WTC11 (cell line): ENCODE measurements around the gene PMEPA1. TPM values are rescaled to one million over a fixed set of nuclear protein-coding genes. Genes with fewer than 3 reads are reported as not detected.

Experiments
- ATAC-seq: fragments of 200-7000 bp; cut with Tn5 transposase; 2 replicates; pipeline ENCODE4 v1.10.0; 2021; ENCODE audit warnings: mild to moderate bottlenecking, moderate library complexity
- CTCF ChIA-PET: fragments of 300-600 bp; sonication (Branson Sonifier 250); formaldehyde crosslinking; loops from one replicate; lab custom pipeline; 2021; ENCODE audit warnings: antibody characterized with exemption; lab: Charles Lee
- POLR2A ChIA-PET: fragments of 350-600 bp; sonication (Branson Sonifier 250); formaldehyde crosslinking; loops from one replicate; lab custom pipeline; 2021; ENCODE audit warnings: antibody characterized with exemption; lab: Charles Lee
- DNase-seq: peaks from one replicate; pipeline ENCODE4 v3.0.0; 2021; ENCODE audit warnings: low spot score
- H3K27ac Mint-ChIP-seq: 2 replicates; pipeline ENCODE4 v1.8.0; 2021; ENCODE audit warnings: mixed read lengths
- H3K27me3 Mint-ChIP-seq: 2 replicates; pipeline ENCODE4 v1.8.0; 2021; ENCODE audit warnings: low read depth, mild to moderate bottlenecking, moderate library complexity, mixed read lengths
- H3K36me3 Mint-ChIP-seq: 2 replicates; pipeline ENCODE4 v1.8.0; 2021; ENCODE audit warnings: mixed read lengths
- H3K4me1 Mint-ChIP-seq: 2 replicates; pipeline ENCODE4 v1.8.0; 2022; ENCODE audit warnings: mixed read lengths
- H3K4me3 Mint-ChIP-seq: 2 replicates; pipeline ENCODE4 v1.8.0; 2021; ENCODE audit warnings: mild to moderate bottlenecking, moderate library complexity, mixed read lengths
- H3K9me3 Mint-ChIP-seq: 2 replicates; pipeline ENCODE4 v1.8.0; 2021; ENCODE audit warnings: mixed read lengths
- CREB1 ChIP-seq: sonication (generic); formaldehyde crosslinking; IDR thresholded peaks from 2 replicates; pipeline ENCODE4 v1.8.0; 2023; ENCODE audit warnings: mild to moderate bottlenecking, missing genetic modification reagents
- ESRRA ChIP-seq: sonication (generic); formaldehyde crosslinking; IDR thresholded peaks from 2 replicates; pipeline ENCODE4 v1.8.1; 2022; ENCODE audit warnings: mild to moderate bottlenecking, missing genetic modification reagents, borderline replicate concordance
- JUN ChIP-seq: sonication (generic); formaldehyde crosslinking; IDR thresholded peaks from 2 replicates; pipeline ENCODE4 v1.8.0; 2023; ENCODE audit warnings: mild to moderate bottlenecking, missing genetic modification reagents
- MLX ChIP-seq: sonication (generic); formaldehyde crosslinking; IDR thresholded peaks from 2 replicates; pipeline ENCODE4 v1.8.1; 2023; ENCODE audit warnings: mild to moderate bottlenecking, missing genetic modification reagents, moderate library complexity
- NFE2L1 ChIP-seq: sonication (generic); formaldehyde crosslinking; IDR thresholded peaks from 2 replicates; pipeline ENCODE4 v1.8.1; 2023; ENCODE audit warnings: missing genetic modification reagents
- PRRX2 ChIP-seq: fragments of 250-450 bp; sonication (Bioruptor Pico); IDR thresholded peaks from 2 replicates; pipeline ENCODE4 v1.8.0; 2021; ENCODE audit warnings: mild to moderate bottlenecking
- TCF7 ChIP-seq: sonication (generic); formaldehyde crosslinking; IDR thresholded peaks from 2 replicates; pipeline ENCODE4 v1.8.0; 2022; ENCODE audit warnings: mild to moderate bottlenecking, low read depth, missing genetic modification reagents, moderate library complexity
- ZBTB43 ChIP-seq: sonication (generic); formaldehyde crosslinking; IDR thresholded peaks from 2 replicates; pipeline ENCODE4 v1.8.1; 2023; ENCODE audit warnings: mild to moderate bottlenecking, missing genetic modification reagents
- ZNF317 ChIP-seq: sonication (generic); formaldehyde crosslinking; IDR thresholded peaks from 2 replicates; pipeline ENCODE4 v1.8.1; 2023; ENCODE audit warnings: low read depth, mild to moderate bottlenecking, moderate library complexity, missing genetic modification reagents, borderline replicate concordance
- ZNF396 ChIP-seq: fragments of 250-450 bp; sonication (Bioruptor Pico); IDR thresholded peaks from 2 replicates; pipeline ENCODE4 v1.8.0; 2021; ENCODE audit warnings: mild to moderate bottlenecking, moderate library complexity, borderline replicate concordance
- ZNF671 ChIP-seq: fragments of 250-450 bp; sonication (Bioruptor Pico); IDR thresholded peaks from 2 replicates; pipeline ENCODE4 v1.8.0; 2021; ENCODE audit warnings: mild to moderate bottlenecking
- total RNA-seq: library from RNA; stranded (reverse); gene quantifications from 3 replicates; pipeline ENCODE4 v1.2.3, GENCODE V29; 2021
- TF ChIP-seq, protein P1 (sequence below): sonication (generic); formaldehyde crosslinking; IDR thresholded peaks from 2 replicates; pipeline ENCODE4 v1.8.0; 2022; ENCODE audit warnings: mild to moderate bottlenecking, missing genetic modification reagents
- TF ChIP-seq, protein P2 (sequence below): sonication (generic); formaldehyde crosslinking; IDR thresholded peaks from 2 replicates; pipeline ENCODE4 v1.8.1; 2023; ENCODE audit warnings: mild to moderate bottlenecking, missing genetic modification reagents, borderline replicate concordance
- TF ChIP-seq, protein P3 (sequence below): sonication (generic); formaldehyde crosslinking; IDR thresholded peaks from 2 replicates; pipeline ENCODE4 v1.8.0; 2023; ENCODE audit warnings: missing genetic modification reagents, mild to moderate bottlenecking, borderline replicate concordance
- TF ChIP-seq, protein P4 (sequence below): sonication (generic); formaldehyde crosslinking; IDR thresholded peaks from 2 replicates; pipeline ENCODE4 v1.8.0; 2023; ENCODE audit warnings: mild to moderate bottlenecking, missing genetic modification reagents
- TF ChIP-seq, protein P5 (sequence below): sonication (generic); formaldehyde crosslinking; IDR thresholded peaks from 2 replicates; pipeline ENCODE4 v1.8.0; 2022; ENCODE audit warnings: missing genetic modification reagents

Gene PMEPA1
- total RNA-seq, 1 experiment from 2014 or later = 40.6 TPM

DNA sequence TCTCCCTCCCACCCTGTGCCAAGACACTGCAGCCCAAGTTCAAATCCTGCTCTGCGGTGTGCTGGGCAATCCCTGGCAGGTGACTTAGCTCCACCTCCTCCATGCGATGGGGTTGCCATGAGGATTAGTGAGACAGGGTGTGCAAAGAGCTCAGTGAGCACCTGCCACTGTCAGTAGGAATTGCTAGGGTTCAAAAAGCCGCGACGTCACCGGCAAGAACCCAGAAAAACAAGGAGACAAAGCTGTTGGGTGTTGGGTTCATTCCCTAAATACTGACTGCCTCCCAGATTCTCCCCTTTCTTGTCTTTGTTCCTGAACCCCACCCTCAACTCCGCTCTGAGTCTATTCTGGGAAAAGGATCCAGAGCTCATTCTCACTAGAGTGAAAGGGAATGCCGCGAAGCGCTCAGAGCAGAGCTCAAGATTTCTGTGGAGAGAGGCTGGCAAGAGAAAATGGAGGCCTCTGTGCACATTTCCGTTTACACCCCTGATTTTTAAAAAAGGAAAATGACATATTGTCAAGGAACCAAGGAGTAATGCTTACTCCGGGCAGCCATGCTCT lies 13.3 kb downstream of the PMEPA1 start (continued):
- TF ChIP-seq, protein P1, sequence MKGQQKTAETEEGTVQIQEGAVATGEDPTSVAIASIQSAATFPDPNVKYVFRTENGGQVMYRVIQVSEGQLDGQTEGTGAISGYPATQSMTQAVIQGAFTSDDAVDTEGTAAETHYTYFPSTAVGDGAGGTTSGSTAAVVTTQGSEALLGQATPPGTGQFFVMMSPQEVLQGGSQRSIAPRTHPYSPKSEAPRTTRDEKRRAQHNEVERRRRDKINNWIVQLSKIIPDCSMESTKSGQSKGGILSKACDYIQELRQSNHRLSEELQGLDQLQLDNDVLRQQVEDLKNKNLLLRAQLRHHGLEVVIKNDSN (CRISPR knock-in tag) = no peak
- TF ChIP-seq, protein P2, sequence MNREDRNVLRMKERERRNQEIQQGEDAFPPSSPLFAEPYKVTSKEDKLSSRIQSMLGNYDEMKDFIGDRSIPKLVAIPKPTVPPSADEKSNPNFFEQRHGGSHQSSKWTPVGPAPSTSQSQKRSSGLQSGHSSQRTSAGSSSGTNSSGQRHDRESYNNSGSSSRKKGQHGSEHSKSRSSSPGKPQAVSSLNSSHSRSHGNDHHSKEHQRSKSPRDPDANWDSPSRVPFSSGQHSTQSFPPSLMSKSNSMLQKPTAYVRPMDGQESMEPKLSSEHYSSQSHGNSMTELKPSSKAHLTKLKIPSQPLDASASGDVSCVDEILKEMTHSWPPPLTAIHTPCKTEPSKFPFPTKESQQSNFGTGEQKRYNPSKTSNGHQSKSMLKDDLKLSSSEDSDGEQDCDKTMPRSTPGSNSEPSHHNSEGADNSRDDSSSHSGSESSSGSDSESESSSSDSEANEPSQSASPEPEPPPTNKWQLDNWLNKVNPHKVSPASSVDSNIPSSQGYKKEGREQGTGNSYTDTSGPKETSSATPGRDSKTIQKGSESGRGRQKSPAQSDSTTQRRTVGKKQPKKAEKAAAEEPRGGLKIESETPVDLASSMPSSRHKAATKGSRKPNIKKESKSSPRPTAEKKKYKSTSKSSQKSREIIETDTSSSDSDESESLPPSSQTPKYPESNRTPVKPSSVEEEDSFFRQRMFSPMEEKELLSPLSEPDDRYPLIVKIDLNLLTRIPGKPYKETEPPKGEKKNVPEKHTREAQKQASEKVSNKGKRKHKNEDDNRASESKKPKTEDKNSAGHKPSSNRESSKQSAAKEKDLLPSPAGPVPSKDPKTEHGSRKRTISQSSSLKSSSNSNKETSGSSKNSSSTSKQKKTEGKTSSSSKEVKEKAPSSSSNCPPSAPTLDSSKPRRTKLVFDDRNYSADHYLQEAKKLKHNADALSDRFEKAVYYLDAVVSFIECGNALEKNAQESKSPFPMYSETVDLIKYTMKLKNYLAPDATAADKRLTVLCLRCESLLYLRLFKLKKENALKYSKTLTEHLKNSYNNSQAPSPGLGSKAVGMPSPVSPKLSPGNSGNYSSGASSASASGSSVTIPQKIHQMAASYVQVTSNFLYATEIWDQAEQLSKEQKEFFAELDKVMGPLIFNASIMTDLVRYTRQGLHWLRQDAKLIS = no peak

DNA sequence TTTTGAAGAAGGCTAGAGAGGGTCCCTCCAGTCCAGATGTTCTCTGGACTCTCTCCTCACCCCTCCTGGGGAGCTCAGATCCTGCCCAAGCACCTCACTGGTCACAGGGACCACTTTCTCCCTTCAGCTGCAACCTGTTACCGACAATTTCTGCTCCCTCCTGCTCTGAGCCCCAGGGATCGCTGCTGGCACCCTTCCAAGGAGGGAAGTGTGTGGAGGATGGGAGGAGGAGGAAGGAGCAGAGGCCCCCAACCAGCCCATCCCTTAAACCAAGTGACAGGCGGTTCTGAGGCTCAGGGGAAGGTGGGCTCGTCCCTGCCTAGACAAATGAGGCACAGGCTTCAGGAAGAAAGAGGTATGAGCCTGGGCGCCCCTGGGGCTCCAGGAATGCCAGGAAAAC lies 13.9 kb downstream of the PMEPA1 start:
- Mint-ChIP-seq H3K4me1 (peaks cover 86% of the 10 kb centered on the region), H3K9me3 (no peaks in the 10 kb centered on the region), H3K4me3 (no peak overlapping the region), H3K36me3 (no peaks in the 10 kb centered on the region), H3K27ac (0 out of 2 replicates have a peak overlapping the region, but pooled peaks have one; percentile 41), H3K27me3 (no peaks in the 10 kb centered on the region)
- ChIA-PET CTCF (interaction anchor here (0.8 to 3.0 kb wide), 2 partner anchors 74 to 392 kb away, joined by 3 to 9 read pairs; no protein-coding TSS in a partner anchor), POLR2A (no interaction called here)
- ATAC-seq (no peak), DNase-seq (no peak)
- no peak for TF ChIP-seq TCF7 (CRISPR knock-in tag)
- TF ChIP-seq MLX (CRISPR knock-in tag) = no peak
- no peak for TF ChIP-seq ZNF317 (CRISPR knock-in tag)
- TF ChIP-seq, protein P3, sequence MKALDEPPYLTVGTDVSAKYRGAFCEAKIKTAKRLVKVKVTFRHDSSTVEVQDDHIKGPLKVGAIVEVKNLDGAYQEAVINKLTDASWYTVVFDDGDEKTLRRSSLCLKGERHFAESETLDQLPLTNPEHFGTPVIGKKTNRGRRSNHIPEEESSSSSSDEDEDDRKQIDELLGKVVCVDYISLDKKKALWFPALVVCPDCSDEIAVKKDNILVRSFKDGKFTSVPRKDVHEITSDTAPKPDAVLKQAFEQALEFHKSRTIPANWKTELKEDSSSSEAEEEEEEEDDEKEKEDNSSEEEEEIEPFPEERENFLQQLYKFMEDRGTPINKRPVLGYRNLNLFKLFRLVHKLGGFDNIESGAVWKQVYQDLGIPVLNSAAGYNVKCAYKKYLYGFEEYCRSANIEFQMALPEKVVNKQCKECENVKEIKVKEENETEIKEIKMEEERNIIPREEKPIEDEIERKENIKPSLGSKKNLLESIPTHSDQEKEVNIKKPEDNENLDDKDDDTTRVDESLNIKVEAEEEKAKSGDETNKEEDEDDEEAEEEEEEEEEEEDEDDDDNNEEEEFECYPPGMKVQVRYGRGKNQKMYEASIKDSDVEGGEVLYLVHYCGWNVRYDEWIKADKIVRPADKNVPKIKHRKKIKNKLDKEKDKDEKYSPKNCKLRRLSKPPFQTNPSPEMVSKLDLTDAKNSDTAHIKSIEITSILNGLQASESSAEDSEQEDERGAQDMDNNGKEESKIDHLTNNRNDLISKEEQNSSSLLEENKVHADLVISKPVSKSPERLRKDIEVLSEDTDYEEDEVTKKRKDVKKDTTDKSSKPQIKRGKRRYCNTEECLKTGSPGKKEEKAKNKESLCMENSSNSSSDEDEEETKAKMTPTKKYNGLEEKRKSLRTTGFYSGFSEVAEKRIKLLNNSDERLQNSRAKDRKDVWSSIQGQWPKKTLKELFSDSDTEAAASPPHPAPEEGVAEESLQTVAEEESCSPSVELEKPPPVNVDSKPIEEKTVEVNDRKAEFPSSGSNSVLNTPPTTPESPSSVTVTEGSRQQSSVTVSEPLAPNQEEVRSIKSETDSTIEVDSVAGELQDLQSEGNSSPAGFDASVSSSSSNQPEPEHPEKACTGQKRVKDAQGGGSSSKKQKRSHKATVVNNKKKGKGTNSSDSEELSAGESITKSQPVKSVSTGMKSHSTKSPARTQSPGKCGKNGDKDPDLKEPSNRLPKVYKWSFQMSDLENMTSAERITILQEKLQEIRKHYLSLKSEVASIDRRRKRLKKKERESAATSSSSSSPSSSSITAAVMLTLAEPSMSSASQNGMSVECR = no peak
- no peak for TF ChIP-seq ESRRA (CRISPR knock-in tag)
- no peak for TF ChIP-seq CREB1 (CRISPR knock-in tag)
- TF ChIP-seq, protein P4, sequence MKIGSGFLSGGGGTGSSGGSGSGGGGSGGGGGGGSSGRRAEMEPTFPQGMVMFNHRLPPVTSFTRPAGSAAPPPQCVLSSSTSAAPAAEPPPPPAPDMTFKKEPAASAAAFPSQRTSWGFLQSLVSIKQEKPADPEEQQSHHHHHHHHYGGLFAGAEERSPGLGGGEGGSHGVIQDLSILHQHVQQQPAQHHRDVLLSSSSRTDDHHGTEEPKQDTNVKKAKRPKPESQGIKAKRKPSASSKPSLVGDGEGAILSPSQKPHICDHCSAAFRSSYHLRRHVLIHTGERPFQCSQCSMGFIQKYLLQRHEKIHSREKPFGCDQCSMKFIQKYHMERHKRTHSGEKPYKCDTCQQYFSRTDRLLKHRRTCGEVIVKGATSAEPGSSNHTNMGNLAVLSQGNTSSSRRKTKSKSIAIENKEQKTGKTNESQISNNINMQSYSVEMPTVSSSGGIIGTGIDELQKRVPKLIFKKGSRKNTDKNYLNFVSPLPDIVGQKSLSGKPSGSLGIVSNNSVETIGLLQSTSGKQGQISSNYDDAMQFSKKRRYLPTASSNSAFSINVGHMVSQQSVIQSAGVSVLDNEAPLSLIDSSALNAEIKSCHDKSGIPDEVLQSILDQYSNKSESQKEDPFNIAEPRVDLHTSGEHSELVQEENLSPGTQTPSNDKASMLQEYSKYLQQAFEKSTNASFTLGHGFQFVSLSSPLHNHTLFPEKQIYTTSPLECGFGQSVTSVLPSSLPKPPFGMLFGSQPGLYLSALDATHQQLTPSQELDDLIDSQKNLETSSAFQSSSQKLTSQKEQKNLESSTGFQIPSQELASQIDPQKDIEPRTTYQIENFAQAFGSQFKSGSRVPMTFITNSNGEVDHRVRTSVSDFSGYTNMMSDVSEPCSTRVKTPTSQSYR (CRISPR knock-in tag) = no peak
- no peak for TF ChIP-seq ZBTB43 (CRISPR knock-in tag)
- TF ChIP-seq ZNF671 (CRISPR knock-in tag) = no peak
- TF ChIP-seq, protein P5, sequence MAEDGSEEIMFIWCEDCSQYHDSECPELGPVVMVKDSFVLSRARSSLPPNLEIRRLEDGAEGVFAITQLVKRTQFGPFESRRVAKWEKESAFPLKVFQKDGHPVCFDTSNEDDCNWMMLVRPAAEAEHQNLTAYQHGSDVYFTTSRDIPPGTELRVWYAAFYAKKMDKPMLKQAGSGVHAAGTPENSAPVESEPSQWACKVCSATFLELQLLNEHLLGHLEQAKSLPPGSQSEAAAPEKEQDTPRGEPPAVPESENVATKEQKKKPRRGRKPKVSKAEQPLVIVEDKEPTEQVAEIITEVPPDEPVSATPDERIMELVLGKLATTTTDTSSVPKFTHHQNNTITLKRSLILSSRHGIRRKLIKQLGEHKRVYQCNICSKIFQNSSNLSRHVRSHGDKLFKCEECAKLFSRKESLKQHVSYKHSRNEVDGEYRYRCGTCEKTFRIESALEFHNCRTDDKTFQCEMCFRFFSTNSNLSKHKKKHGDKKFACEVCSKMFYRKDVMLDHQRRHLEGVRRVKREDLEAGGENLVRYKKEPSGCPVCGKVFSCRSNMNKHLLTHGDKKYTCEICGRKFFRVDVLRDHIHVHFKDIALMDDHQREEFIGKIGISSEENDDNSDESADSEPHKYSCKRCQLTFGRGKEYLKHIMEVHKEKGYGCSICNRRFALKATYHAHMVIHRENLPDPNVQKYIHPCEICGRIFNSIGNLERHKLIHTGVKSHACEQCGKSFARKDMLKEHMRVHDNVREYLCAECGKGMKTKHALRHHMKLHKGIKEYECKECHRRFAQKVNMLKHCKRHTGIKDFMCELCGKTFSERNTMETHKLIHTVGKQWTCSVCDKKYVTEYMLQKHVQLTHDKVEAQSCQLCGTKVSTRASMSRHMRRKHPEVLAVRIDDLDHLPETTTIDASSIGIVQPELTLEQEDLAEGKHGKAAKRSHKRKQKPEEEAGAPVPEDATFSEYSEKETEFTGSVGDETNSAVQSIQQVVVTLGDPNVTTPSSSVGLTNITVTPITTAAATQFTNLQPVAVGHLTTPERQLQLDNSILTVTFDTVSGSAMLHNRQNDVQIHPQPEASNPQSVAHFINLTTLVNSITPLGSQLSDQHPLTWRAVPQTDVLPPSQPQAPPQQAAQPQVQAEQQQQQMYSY = no peak
- no peak for TF ChIP-seq PRRX2
- no peak for TF ChIP-seq JUN
- TF ChIP-seq NFE2L1 = no peak
- TF ChIP-seq ZNF396 (CRISPR knock-in tag) = no peak
